ENCODE data around the gene WWOX. TPM values are rescaled to one million over a fixed set of nuclear protein-coding genes. Genes with fewer than 3 reads are reported as not detected.

Gene WWOX
- total RNA-seq, 1 donor from 2014 or later, result 12.6 TPM

DNA sequence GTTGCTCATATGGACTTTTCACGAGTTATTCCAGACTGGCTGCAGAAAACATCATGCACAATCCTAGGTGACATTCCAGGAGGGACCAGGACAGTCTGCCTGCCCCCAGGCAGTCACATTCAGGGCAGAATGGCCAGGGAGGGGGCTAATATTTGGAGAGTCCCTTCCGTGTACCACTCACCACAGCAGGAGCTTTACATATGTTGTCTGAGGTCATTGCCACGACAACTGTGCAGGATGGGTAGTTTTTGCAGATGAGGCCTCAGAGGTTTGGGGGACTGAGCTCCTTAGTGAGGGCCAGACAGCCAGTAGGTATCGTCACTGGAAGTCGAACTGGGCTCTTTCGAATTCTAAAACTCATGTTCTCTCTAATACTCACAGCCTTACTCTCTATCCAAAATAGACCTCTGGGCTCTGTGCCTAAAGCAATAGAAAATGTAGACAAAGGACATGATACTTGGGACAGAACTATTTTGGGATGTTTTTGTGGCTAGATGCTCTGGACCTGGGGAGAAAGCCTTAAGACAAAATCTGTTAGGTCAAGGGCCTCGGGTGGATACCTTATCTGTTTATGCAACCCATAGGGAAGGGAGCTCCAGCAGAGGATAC lies 1162.6 kb downstream of the WWOX start:
- Histone ChIP-seq H3K27me3 (ENCODE audit: control insufficient read depth, insufficient read depth, low read length) (no peaks in the 10 kb centered on the region), H3K4me3 (ENCODE audit: low read depth, low read length) (no peak overlapping the region), H3K36me3 (ENCODE audit: control insufficient read depth, insufficient read depth, low read length) (no peaks in the 10 kb centered on the region)
- FAIRE-seq, result no peak
- DNase-seq (ENCODE audit: low read depth), result no peak
- TF ChIP-seq, protein P1, sequence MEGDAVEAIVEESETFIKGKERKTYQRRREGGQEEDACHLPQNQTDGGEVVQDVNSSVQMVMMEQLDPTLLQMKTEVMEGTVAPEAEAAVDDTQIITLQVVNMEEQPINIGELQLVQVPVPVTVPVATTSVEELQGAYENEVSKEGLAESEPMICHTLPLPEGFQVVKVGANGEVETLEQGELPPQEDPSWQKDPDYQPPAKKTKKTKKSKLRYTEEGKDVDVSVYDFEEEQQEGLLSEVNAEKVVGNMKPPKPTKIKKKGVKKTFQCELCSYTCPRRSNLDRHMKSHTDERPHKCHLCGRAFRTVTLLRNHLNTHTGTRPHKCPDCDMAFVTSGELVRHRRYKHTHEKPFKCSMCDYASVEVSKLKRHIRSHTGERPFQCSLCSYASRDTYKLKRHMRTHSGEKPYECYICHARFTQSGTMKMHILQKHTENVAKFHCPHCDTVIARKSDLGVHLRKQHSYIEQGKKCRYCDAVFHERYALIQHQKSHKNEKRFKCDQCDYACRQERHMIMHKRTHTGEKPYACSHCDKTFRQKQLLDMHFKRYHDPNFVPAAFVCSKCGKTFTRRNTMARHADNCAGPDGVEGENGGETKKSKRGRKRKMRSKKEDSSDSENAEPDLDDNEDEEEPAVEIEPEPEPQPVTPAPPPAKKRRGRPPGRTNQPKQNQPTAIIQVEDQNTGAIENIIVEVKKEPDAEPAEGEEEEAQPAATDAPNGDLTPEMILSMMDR (IDR thresholded peaks at IDR 0.05; ENCODE audit: insufficient read depth, low read length, severe bottlenecking), result no peak

Other genes with a start within 250 kb of the WWOX start
- not detected in 2 replicates for gene CLEC3A, start 77.1 kb upstream of the WWOX start, total RNA-seq

All from bronchial epithelial cell (primary cell).